AG09309 (cell line): ENCODE measurements around the gene ST3GAL2.
A peak's percentile ranks its signal among the peaks of the same experiment; 100 is the strongest.

Source experiments
- DNase-seq: peaks from one replicate; pipeline ENCODE4 v3.0.0-alpha.2; 2010; ENCODE audit warnings: low read depth
- H3K4me3 ChIP-seq: 2 replicates; pipeline ENCODE4 v1.5.1; 2011; ENCODE audit warnings: mild to moderate bottlenecking, low read depth, low read length, moderate library complexity; ENCODE audit not compliant: control insufficient read depth
- CTCF ChIP-seq: IDR thresholded peaks from 2 replicates; pipeline ENCODE4 v1.5.1; 2011; ENCODE audit warnings: mild to moderate bottlenecking, low read depth, low read length, inconsistent platforms; ENCODE audit not compliant: insufficient read depth, control insufficient read depth; ENCODE audit errors: missing control alignments

The ST3GAL2 gene

GRCh38 chr16:70430667-70431536, 8.0 kb downstream of the ST3GAL2 start:
- no peak for DNase-seq
- no peak overlapping the region for H3K4me3 ChIP-seq
- no peak for TF ChIP-seq CTCF

- no peak for DNase-seq
- no peak overlapping the region for H3K4me3 ChIP-seq
- no peak for TF ChIP-seq CTCF
Measured at GRCh38 chr16:70429888-70430666, 8.8 kb downstream of the ST3GAL2 start.

- H3K4me3 ChIP-seq: no peak overlapping the region
- DNase-seq: peak; percentile 71
- TF ChIP-seq CTCF: no peak
Measured at GRCh38 chr16:70428178-70428998, 10.5 kb downstream of the ST3GAL2 start.

GRCh38 chr16:70427786-70428177, 11.1 kb downstream of the ST3GAL2 start:
- no peak overlapping the region for H3K4me3 ChIP-seq
- no peak for DNase-seq
- TF ChIP-seq CTCF: no peak

GRCh38 chr16:70422543-70422942, 16.4 kb downstream of the ST3GAL2 start:
- DNase-seq: no peak
- no peak overlapping the region for H3K4me3 ChIP-seq
- TF ChIP-seq CTCF: no peak
